ENCODE results near the gene STMN3.

DNA sequence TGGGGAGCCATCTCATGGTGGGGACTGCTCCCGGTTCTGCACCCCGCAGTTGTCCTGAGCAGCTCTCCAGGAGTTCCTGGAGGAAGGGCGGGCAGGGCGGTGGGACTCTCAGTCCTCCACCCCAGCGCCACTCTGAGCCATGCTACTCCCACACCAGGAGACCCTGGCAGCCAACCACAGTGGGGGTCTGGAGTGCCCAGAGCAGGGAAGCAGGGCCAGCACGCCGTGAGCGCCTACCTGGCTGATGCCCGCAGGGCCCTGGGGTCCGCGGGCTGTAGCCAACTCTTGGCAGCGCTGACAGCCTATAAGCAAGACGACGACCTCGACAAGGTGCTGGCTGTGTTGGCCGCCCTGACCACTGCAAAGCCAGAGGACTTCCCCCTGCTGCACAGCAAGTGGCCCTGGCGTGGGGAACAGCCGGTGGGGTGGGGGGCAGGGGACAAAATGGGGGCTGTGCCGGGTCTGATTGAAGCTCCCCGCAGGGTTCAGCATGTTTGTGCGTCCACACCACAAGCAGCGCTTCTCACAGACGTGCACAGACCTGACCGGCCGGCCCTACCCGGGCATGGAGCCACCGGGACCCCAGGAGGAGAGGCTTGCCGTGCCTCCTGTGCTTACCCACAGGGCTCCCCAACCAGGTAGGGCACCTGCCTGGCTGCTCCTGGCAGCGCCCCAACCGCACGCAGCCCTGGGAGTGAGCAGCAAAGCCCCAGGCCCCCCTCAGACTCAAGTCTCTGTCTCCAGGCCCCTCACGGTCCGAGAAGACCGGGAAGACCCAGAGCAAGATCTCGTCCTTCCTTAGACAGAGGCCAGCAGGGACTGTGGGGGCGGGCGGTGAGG is 41.6 kb upstream of the STMN3 start:
- no peak for TF ChIP-seq ZNF677 (tag by site-specific recombination; IDR thresholded peaks at IDR 0.05)
- TF ChIP-seq ZNF138 (tag by site-specific recombination; IDR thresholded peaks at IDR 0.05; ENCODE audit: borderline replicate concordance), result no peak

All from HEK293 (cell line).